HG03103 (cell line): ENCODE results near the gene CYBA.

Source experiments
- ATAC-seq: cut with Tn5 transposase; IDR thresholded peaks from one replicate; pipeline ENCODE4 v1.9.1; 2021; ENCODE audit warnings: low read depth; ENCODE audit not compliant: unreplicated experiment

The CYBA gene

DNA sequence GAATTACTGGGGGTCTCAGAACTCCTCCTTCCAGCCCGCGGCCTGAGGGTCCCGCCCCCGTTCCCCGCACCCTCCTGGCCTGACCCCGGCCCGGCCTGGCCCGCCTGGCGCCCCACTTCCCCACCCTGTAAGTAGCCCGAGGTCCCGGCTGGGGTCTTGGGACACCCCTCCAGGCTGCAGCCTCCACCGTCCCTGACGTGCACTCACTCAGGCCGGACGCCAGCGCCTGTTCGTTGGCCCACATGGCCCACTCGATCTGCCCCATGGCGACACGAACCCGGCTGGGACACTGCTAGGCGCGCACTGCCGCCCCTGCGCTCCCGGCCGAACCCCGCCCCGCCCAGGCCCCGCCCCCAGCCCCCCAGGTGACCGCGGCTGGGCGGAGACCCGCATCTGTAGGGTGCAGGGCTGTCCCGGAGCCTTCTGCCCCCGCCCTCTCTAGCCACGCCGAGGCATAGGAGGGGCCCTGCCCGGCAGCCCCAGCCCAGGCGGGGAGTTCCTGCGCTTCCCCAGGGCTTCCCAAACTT is at the start of gene CYBA:
Gene CYBA, minus strand, starts transcription at position 305 of the 527 bp plus-strand sequence. Its CDS starts 40 bp downstream, at position 265.
- ATAC-seq, result peak; percentile 67

DNA sequence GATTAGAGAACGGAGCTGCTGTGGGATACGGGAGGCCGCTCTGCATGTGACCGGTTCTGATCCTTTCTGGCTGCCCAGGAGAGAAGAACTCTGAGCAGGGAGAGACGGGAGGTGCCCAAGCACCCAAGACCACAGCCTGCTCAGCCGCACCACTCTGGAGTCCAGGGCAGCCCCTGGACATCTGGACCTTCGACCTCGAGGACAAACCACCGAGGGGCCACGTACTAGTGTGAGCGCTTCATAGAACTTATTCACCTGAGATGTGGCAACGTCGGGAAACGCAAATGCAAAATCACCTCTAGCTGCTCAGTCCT is 49.4 kb upstream of the CYBA start:
- ATAC-seq, result no peak

DNA sequence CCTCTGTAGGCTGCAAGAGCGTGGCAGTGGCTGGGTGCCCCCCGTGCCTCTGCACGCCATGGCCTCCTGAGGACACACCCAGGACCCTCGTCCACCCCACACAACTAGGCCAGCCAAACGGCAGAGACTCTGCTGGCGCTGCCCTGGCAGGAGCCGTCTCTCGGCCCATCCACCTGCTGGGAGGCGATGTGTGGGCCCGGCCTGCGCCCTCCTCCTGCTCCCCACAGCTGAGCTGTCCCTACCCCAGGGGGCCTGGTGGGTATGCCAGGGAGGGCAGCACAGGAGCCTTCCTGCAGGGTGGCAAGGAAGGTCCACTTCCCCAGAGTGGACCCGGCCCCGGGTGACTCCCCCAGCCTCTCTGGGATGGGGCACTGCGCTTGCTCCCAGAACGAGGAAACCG is 48.3 kb upstream of the CYBA start:
- ATAC-seq, result no peak

DNA sequence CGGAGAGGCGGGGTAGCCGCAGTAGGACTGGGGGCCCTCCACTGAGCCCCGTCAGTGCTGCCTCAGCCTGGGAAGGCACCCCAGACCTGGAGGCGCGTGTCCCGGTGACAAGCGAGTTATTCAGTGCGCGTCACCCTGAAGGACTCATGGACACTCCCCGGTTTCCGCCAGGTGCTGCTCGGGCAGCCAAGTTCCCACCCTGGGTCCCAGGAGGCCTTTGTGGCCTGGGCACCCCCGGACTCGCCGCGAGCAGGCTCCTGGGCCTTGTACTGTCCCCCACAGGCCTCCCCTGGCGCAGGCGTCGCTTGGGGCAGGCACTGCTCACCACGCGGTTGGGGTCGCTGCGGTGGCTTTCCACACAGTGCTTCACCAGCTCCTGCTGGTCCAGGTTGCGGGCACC is 47.8 kb upstream of the CYBA start:
- ATAC-seq, result no peak

DNA sequence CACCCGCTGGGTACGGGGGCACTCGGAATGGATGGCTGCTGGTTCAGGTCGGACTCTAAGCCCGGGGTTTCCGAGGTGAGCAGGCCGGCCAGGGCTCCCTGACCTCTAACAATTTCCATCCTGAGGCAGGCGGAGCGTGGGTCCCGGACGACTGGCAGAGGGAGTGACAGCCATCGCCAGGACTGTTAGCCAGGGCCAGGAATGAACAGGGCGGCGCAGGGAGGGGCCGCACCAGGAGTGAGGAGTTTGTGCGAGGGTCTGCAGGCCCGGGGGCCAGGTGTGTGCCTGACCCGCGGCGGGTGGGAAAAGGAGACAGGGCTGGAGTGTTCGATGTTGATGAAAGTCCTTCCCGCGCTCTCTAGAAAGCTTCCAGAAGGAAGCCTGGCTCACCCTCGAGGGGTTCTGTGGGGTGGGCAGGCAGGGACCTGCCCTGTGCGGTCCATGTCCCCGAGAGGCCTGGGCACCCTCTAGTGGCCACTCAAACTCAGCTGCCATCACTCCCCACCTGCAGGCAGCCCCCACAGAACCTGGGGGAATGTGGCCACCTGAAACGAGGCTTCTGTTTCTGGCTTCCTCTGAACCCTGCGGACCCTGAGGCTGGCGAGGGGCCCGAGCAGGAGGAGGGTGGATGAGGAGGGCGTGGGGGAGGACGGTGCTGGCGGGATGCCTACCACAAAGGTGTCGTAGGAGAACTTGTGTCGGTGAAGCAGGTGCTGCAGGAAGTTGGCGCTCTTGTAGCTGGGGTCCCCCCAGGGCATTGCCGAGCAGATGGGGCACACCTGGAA is 47.2 kb upstream of the CYBA start:
- no peak for ATAC-seq

DNA sequence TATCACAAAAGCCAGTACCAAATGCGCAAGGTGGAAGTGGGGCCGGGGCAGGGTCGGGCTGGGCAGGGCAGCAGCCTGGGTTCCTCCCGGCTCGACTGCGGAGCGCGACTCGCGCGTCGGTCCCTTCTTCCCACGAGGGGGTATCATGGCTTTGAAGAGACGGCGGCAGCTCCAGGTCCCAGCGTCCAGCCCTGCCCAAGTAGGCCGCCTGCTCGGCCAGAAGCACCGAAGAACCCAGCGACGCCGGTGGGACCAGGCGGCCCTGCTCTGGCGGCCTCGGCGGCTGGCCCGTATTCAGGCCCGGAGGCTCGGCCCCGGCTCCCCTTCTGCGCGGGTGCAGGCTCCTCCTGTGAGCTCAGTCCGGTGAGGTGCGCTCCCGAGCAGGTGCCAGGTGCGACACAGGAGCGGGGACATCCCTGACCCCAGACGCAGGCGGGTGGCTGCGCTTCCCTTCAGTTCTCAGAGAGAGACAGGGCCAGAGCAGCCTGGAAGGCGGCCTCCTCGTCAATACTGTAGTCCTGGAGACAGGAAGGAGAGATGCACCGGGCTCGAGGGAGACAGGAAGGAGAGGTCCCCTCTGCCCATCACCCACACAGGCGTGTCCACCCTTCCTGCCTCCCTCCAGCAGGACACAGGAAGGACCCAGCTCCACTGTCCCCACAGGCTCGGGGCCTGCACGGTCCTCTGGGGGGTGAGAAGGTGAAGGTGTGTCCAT is 46.4 kb upstream of the CYBA start:
- no peak for ATAC-seq

DNA sequence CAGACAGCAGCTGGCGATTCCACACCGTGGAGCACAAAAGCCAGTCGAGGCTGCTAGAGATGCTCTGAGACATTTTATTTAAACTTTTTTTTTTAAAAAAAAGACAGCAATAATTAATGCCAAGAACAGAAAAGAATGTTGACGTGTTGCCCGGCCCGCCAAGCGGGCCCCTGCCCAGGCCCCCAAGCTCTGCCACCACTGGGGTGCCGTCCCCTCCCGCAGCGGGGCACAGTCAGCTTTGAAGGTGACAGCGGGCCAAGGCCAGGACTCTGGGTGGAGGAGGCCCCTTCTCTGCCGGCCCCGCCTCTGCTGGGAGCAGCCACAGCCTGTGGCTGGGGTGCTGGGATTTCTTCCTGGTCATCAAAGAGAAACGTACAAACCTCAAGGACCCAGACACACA is 45.6 kb upstream of the CYBA start:
- no peak for ATAC-seq

DNA sequence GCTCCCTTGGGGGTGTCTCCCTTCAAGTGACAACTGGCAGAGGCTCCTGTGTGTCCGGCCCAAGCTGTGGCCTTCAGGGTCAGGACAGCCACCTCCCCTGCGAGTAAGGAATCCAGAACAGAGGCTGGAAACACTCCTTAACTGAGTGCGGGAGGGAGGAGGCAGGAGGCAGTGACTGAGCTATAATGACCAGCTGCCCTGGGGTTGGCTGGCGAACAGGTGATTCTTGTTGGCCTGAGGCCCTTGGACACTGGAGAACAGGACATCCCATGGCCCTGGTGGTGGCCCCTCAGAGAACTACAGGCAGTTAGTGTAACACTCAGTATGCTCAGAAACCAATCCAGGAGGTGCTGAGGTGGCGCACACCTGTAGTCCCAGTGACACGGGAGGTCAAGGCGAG is 44.9 kb upstream of the CYBA start:
- no peak for ATAC-seq

DNA sequence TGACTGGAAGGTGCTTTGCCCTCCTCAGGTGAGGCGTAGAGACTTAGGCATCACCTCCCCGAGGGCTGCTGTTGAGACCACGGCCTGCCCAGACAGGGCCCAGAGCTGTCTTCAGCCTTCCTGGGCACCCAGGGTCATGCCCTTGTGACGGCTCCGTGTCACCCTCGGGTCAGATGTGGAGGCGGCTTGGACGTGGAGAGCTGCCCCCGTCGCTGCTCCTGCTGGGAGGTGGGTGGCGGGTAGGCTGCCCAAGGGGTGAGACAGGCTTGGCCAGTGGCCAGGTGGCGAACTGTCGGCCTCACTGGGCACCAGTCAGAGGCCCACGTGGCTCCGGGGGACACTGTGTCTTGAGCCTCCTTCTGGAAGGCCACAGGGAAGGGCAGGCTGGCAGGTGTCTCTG is 44.4 kb upstream of the CYBA start:
- no peak for ATAC-seq

DNA sequence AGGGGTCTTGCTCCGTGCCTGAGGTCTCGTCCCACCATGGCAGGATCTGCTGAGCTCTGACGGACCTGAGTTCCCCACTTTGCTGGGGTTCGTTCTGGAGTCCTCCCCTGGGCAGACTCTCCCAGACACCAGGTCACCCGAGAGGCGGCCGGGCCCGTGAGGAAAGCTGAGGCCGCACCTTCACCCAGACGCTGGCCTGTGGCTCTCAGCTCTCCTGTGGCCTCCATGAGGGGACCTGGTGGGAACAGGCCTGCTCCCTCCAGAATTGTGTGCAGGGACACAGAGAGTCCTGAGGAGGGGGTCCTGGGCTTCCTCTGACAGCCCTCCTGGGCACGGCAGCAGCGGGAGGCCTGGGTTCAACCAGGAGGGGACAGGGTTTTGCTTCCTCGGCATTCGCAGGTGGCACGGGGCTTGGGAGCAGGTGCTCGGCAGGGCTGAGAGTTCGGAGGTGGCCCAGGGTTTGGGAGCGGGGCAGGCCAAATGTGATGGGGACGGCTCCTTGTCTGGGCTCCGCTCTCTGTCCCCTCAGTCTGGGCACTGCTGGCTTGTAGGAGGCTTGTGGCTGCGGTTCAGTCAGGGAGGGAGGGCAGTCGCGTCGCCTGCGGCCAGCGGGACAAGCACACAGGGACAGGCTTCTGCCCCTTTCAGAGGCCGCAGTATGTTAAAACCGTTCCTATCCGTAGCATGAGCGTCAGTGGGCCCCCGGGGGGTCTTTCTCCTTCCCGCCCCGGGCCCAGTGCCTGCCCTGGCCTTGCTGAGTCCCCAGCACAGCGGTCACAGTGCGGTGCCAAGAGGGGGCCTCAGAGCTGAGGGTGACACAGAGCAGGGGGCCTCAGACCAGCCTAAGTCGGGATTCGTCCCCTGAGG is 43.6 kb upstream of the CYBA start:
- ATAC-seq, result no peak

DNA sequence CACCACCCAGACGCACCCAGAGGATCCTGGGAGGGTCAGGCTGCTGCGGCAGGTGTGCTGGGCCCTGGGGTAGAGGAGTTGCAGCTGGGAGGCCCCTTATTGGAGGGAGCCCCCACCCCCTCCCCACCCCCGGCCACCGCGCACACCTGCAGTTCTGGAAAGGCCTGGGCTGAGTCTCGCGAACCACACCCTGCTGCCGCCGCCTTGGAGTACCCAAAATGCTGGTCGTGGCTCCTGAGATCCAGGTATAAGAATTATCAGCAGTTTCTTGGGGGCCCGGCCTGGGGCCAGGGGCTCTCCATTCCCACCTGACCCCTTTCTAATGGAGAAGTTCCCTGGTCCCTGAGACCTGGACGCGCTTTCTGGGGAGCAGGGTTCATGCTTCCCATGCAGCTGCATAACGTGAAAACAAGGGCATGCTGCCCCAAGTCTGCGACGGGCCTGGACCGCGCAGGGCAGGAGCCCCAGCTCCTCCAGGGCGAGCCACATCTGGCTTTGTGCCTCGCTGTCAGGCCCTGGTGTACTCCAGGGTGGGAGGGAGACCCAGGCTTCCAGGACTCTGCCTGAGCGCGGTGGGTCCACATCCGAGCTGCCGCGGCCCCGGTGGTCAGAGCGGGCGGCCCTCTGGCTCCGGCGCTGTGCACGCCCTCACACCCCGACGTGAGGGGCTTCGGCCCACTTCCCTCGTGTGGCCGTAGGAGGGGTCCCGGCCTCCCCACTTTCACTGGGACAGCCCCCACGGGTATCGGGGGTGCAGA is 42.7 kb upstream of the CYBA start:
- no peak for ATAC-seq

DNA sequence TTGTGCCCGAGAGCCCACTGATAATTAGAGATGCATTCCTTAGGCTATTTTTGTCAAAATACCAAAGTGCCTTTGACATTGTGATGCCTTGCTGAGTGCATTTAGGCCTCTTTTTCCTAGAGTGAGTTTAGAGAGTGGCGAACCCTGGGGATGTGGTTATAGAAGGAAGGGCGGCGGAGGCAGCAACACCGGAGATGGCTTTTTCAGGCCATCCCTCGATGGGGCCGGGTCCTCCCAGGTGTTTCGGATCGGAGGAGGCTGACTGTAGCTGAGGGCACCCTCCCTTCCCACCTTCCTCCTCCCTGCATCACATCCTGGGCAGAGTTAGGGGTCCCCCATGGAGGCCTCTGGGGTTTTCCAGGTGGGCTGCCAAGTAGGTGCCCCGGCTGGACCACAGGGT is 42.0 kb upstream of the CYBA start:
- ATAC-seq, result no peak

DNA sequence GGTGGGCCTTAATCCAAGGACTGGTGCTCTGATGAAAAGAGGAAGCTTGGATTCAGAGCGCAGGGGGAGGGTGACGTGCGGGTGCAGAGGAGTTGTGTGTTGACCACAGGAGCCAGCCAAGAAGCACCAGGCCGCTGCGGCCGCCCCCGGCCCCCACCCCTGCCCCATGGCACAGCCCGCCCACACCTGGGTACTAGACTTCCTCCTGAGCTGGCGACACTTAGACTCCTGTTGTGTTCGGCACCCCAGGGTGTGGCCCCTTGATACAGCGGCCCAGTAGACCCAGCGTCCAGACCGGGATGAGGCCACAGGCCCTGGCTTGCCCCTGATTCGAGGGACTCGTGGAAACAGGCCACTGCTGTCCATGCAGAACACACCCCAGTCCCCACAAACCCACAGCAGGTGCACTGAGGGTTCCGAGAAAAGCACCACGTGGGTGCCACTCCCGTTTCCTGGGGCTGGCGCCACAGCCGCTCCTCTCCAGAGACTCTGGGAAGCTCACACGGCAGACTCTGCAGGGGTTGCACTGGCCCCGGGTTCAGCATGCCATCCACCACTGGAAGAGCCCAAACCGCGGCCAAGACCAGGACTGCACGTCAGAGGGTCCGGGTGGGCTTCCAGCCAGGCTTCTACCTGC is 41.2 kb upstream of the CYBA start:
- ATAC-seq, result no peak

DNA sequence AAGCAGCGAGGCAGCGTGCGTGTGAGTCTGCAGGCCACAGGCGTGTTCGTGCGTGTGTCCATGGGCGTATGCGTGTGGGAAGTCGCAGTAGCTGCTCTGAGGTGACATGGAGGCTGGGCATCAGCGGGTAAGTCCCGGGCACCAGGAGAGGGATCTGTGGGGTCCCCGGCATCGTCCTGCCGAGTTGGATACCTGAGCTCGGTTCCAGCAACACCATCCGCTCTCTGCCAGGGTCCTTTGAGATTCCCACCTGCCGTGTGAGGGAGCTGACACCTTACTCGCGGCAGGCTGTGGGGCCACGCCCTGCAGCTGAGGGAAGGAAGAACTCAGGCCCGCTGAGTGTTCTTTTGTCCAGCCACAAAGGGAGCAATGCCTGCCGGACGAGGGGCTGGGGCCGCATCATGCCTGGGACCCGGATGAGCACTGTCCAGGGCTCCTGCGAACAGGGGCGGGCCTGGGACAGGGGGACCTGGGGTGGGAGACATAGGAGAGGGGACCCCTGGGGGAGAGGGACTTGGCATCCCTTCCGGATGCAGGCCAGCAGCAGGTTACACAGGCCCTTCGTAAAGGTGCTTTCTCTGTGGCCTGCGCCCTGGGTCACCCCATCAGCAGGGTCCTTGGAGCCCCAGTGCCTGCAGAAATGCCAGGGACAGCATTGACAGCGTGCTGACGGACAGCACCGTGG is 40.4 kb upstream of the CYBA start:
- ATAC-seq, result no peak

DNA sequence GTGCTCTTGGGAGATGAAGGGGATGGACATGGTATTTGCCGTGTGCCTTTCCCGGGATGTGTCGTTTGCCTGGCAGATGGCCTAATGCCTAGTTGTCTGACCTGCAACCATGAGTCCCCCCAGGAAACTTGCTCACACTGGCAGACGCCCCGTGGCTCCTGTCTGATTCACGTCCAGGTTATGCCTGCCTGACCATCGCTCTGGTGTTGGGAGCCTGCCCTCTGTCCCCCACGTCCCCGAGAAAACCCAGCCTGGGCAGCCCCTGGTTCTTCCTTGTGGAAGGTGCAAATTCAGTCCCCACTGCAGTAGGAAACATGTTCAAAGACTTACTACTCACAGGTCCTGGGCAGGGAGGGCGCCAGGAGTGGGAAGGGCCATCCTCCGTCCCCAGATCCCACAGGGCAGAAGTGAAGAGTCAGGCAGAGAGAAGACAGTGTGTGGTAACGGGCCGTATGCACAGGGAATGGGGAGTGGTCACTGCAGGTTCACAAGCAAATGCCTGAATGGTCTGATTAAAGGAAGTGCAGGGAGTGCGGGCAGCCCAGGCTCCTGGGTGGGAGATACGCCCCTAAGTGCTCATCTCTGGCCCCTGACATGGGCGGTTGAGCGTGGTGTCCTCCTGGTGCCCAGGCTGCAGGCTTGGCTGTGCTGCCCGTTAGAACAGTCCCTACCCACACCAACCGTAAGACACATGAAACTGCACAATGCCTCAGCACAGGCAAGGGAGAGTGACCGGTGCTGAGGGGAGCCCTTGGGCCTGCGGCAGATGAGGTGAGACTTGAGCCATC is 39.7 kb upstream of the CYBA start:
- ATAC-seq, result no peak

DNA sequence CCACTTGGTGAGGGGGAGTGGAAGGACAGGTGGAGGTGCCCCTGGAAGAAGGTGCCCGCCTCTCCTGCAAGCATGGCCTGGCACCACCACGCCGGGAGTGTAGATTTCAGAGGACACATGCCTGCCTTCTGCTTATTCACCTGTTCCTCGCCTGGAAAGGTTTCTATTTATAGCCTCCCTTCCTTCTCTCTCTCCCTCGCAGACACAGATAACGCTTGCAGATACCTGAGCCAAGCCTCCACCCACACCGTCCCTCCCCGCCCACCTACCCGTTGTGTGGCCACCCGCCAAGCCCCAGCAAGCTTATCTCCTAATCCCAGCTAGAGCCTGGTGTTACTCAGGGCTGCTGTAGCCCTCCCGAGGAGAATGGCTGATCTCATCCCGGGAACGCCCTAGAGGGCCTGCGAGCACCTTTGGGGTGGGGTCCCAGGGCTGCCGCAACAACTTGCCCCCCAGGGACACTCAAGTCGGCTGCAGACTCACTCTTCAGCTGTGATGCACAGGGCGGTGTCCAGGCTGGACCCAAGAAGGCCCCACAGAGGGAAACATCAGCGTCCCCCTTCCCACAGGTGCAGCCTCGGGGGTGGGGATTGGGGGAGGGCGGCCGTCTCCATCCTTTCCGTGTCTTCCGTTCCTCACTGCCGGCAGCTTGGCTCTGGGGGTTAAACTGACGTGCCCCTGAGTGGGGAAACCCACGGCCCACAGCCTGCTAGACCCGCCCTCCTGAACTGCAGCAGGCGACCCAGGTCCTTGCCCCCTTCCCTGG is 37.3 kb upstream of the CYBA start:
- ATAC-seq, result no peak

DNA sequence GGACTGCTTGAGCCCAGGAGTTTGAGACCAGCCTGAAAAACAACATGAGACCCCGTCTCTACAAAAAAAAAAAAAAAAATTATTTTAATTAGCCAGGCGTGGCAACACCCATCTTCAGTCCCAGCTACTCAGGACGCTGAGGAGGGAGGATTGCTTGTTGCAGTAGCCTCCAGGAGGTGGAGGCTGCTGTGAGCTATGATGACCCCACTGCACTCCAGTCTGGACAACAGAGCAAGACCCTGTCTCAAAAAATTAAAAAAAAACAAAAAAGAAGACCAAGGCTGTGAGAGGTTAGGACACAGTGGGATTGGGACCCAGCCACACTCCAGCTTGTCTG is 36.8 kb upstream of the CYBA start:
- no peak for ATAC-seq

DNA sequence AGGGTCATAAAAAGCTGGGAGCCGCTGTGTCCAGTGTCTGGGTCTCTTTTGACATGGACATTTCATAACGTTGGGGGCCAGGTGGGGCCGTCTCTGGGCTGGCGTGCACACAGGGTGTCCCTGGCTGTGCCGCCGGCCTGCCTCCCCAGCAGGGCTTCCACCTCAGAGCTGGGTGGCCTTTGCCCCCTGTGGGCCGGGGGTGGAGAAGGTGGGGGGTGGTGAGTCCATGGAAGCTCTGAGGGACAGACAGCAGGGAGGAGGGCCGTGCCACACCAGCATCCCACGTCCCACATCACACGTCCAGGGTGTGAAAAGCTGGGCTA is 36.4 kb upstream of the CYBA start:
- ATAC-seq, result no peak
